Mucosa of stomach (tissue), 1 donor: ENCODE data around the gene NUP210L.

ENCODE experiments used
- H3K27me3 ChIP-seq: one replicate; pipeline ENCODE4 v1.7.0; 2013; ENCODE audit warnings: mild to moderate bottlenecking, low read length; ENCODE audit not compliant: control insufficient read depth, insufficient read depth
- H3K36me3 ChIP-seq: one replicate; pipeline ENCODE4 v1.7.0; 2013; ENCODE audit warnings: low read length; ENCODE audit not compliant: control insufficient read depth, insufficient read depth
- H3K4me1 ChIP-seq: one replicate; pipeline ENCODE4 v1.7.0; 2013; ENCODE audit warnings: mild to moderate bottlenecking, low read length; ENCODE audit not compliant: control insufficient read depth, insufficient read depth
- H3K4me3 ChIP-seq: one replicate; pipeline ENCODE4 v1.7.0; 2013; ENCODE audit warnings: low read length
- H3K9ac ChIP-seq: one replicate; pipeline ENCODE4 v1.7.0; 2013; ENCODE audit warnings: mild to moderate bottlenecking, low read length, moderate library complexity
- H3K9me3 ChIP-seq: one replicate; pipeline ENCODE4 v1.7.0; 2013; ENCODE audit warnings: mild to moderate bottlenecking, low read length, moderate library complexity; ENCODE audit not compliant: control insufficient read depth
- donor health status: Pancreatic carcinoma.

NUP210L gene

GRCh38 chr1:153957744-153958110, 197.1 kb downstream of the NUP210L start:
- H3K36me3 ChIP-seq, result no peaks in the 10 kb centered on the region
- H3K4me1 ChIP-seq, result peaks cover 43% of the 10 kb centered on the region
- H3K27me3 ChIP-seq, result no peaks in the 10 kb centered on the region
- H3K9me3 ChIP-seq, result no peaks in the 10 kb centered on the region
- peak overlapping the region; percentile 53 for H3K4me3 ChIP-seq
- H3K9ac ChIP-seq, result peak overlapping the region; percentile 86

- H3K27me3 ChIP-seq, result no peaks in the 10 kb centered on the region
- H3K9me3 ChIP-seq, result no peaks in the 10 kb centered on the region
- H3K4me1 ChIP-seq, result peaks cover 37% of the 10 kb centered on the region
- H3K9ac ChIP-seq, result peak overlapping the region; percentile 86
- H3K4me3 ChIP-seq, result peak overlapping the region; percentile 53
- H3K36me3 ChIP-seq, result no peaks in the 10 kb centered on the region
Observed at GRCh38 chr1:153956997-153957715, 197.7 kb downstream of the NUP210L start.

- Histone ChIP-seq H3K4me1 (peaks cover 25% of the 10 kb centered on the region), H3K36me3 (no peaks in the 10 kb centered on the region), H3K4me3 (no peak overlapping the region), H3K9ac (no peak overlapping the region), H3K9me3 (no peaks in the 10 kb centered on the region), H3K27me3 (no peaks in the 10 kb centered on the region)
Observed at GRCh38 chr1:153954826-153955225, 200.0 kb downstream of the NUP210L start.

GRCh38 chr1:153953859-153954365, 201.0 kb downstream of the NUP210L start:
- no peak overlapping the region for H3K4me3 ChIP-seq
- peaks cover 25% of the 10 kb centered on the region for H3K4me1 ChIP-seq
- H3K27me3 ChIP-seq, result no peaks in the 10 kb centered on the region
- no peak overlapping the region for H3K9ac ChIP-seq
- no peaks in the 10 kb centered on the region for H3K9me3 ChIP-seq
- H3K36me3 ChIP-seq, result peaks cover 4% of the 10 kb centered on the region

- H3K27me3 ChIP-seq, result no peaks in the 10 kb centered on the region
- no peak overlapping the region for H3K4me3 ChIP-seq
- H3K36me3 ChIP-seq, result peaks cover 9% of the 10 kb centered on the region
- H3K9ac ChIP-seq, result no peak overlapping the region
- no peaks in the 10 kb centered on the region for H3K9me3 ChIP-seq
- peaks cover 21% of the 10 kb centered on the region for H3K4me1 ChIP-seq
Observed at GRCh38 chr1:153951801-153952200, 203.1 kb downstream of the NUP210L start.

GRCh38 chr1:153951183-153951582, 203.7 kb downstream of the NUP210L start:
- Histone ChIP-seq H3K9ac (no peak overlapping the region), H3K36me3 (peaks cover 9% of the 10 kb centered on the region), H3K4me1 (peaks cover 17% of the 10 kb centered on the region), H3K9me3 (no peaks in the 10 kb centered on the region), H3K27me3 (no peaks in the 10 kb centered on the region), H3K4me3 (no peak overlapping the region)

- Histone ChIP-seq H3K36me3 (peaks cover 9% of the 10 kb centered on the region), H3K9me3 (no peaks in the 10 kb centered on the region), H3K4me1 (peaks cover 19% of the 10 kb centered on the region), H3K9ac (peak within 1 kb of the TSS; percentile 92), H3K4me3 (peak within 1 kb of the TSS; percentile 91), H3K27me3 (no peaks in the 10 kb centered on the region)
Observed at GRCh38 chr1:153946622-153947241, 208.1 kb downstream of the NUP210L start, which contains the start of gene DENND4B. DENND4B (minus strand) TSS chr1:153946718; CDS start chr1:153944374, 2,344 bp downstream.

- H3K9ac ChIP-seq, result peak overlapping the region; percentile 92
- H3K36me3 ChIP-seq, result peaks cover 9% of the 10 kb centered on the region
- peak overlapping the region; percentile 91 for H3K4me3 ChIP-seq
Observed at GRCh38 chr1:153945795-153946621, 208.9 kb downstream of the NUP210L start.

GRCh38 chr1:153945131-153945794, 209.6 kb downstream of the NUP210L start:
- Histone ChIP-seq H3K36me3 (peaks cover 9% of the 10 kb centered on the region), H3K4me1 (peaks cover 19% of the 10 kb centered on the region), H3K4me3 (peak overlapping the region; percentile 91), H3K9ac (peak overlapping the region; percentile 92), H3K9me3 (no peaks in the 10 kb centered on the region), H3K27me3 (no peaks in the 10 kb centered on the region)

More at GRCh38 chr1:153945795-153946621, 208.9 kb downstream of the NUP210L start:
- H3K9me3 ChIP-seq, result no peaks in the 10 kb centered on the region
- H3K27me3 ChIP-seq, result no peaks in the 10 kb centered on the region
- H3K4me1 ChIP-seq, result peaks cover 19% of the 10 kb centered on the region

GRCh38 chr1:153944827-153945117, 210.1 kb downstream of the NUP210L start:
- Histone ChIP-seq H3K36me3 (peaks cover 9% of the 10 kb centered on the region), H3K9ac (peak overlapping the region; percentile 92), H3K4me1 (peaks cover 19% of the 10 kb centered on the region), H3K9me3 (no peaks in the 10 kb centered on the region), H3K27me3 (no peaks in the 10 kb centered on the region), H3K4me3 (peak overlapping the region; percentile 91)

- no peaks in the 10 kb centered on the region for H3K27me3 ChIP-seq
- H3K36me3 ChIP-seq, result peaks cover 8% of the 10 kb centered on the region
- peak overlapping the region; percentile 92 for H3K9ac ChIP-seq
- no peaks in the 10 kb centered on the region for H3K9me3 ChIP-seq
- peaks cover 19% of the 10 kb centered on the region for H3K4me1 ChIP-seq
- no peak overlapping the region for H3K4me3 ChIP-seq
Observed at GRCh38 chr1:153944005-153944826, 210.7 kb downstream of the NUP210L start.
